GM04504 (cell line): ENCODE measurements around the gene ACTR3.

ENCODE experiments used
- DNase-seq: peaks from one replicate; pipeline ENCODE4 v3.0.0-alpha.2; 2012; ENCODE audit warnings: low read depth

ACTR3 gene

DNA sequence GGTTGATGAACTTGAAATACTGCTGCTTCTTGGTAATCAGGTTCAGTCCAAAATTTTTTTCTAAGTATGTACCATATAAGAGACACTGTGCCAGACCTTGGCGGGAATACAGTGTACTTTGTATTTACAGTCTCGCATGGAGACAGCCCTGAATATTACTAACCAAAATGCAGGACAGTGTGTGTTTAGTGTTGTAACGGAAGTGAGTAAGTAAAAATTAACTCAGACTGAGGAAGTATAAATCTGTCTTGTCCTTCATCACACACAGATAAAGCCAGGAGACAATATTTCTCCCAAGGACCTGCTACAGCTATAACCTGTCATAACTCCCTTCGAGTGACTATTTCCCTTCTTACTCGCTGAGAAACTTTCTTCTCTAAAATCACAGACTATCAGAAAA lies 76.9 kb downstream of the ACTR3 start:
- peak; percentile 28 for DNase-seq

DNA sequence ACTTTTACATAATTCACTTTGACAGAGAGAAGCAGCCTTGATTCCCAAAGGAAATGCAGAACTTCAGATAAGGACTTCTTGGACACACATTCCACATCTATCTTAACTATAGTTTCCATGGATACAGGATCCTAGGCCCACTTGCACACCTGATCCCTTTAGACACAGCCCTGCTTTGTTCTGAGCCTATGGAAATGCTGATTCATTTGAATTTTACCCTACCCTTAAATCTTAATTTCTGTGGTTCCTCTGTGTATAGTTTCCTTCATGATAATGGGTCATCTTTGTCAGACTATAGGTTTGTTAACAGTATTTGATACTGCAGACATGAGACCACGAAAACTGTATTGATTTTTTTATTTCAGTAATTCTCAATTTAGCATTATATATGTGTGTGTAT lies 77.4 kb downstream of the ACTR3 start:
- DNase-seq: no peak

DNA sequence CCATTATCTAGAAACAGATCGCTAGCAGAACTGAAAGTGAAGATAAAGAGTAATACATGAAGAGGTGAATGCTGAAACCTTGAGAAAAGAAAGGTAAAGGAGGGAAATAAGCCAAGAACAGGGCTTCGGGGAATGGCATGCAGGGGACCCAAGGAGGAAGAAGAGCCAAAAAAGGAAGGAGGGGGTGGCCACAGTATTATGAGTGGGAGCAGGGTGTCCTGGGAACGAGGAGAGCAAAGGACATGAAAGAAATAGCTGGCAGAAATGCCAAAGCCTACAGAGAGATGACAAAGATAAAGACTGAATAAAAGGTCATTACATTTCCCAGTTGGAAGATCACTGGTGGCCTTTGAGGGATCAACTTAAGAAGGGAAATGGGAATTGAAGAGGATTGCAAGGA lies 82.9 kb downstream of the ACTR3 start:
- DNase-seq: no peak

DNA sequence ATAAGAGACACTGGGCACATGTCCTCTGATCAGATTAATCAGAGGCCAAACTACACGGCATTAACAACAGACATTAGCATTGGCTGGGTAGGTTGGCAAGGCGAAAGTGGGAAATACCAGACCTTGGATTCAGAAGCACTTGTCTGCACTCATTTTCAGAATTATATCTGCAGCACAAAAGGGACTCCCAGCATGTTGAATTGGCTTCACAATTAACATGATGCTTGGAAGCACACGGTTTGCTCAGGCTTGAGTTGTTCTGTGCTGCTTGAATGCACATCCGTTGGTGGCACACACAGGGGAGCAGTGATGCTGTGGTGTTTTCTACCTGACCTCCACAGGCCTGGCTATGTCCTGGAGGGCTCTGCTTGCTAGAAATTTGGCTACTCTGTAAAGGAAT lies 83.9 kb downstream of the ACTR3 start:
- DNase-seq: no peak

DNA sequence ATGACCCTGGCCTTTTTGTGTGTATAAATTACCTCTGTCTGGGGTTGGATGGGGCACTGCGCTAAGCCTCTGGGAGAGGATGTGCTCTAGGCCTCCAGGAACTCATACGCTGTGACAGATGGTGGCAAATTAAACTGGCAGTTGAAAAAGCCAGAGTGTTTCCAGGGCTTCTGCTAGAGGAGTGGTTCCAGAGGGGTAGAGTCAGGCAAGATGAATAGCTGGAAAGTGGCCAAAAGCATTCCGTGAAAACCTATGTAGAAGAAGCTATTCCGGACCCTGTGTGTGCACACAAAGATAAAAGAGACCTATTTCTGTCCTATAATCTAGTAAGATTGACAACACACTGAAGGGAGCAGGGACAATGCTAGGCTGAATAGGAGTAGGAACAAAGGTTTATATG lies 84.8 kb downstream of the ACTR3 start:
- no peak for DNase-seq

DNA sequence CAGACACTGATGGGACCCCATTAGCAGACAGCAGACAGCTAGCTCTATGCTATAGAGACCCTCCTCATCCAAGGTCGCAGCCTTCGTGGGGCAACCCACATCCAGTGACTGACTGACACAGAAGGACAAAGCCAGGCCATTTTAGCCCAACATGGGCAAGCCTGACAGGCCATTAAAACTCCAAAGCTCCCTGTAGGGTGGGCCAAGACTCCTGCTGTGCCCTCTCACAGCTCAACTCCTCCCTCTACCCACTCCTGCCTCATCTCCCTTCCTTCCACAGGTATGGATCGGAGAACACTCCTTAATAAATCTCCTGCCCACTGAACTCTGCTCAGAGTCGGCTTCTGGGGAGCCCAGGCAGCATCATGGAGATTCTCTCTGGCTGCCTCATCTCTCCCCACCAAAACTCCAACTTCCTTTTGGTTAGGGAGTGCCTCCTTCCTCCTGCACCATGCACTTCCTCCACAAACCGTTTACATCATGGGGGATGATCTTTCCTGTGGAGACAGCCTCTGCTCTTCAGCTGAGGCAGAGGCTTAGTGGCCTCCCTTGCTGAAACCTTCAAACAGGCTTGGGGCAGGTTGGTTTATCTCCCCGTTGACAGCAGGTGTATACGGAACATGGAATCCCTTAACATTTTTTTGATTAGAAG lies 86.5 kb downstream of the ACTR3 start:
- no peak for DNase-seq

DNA sequence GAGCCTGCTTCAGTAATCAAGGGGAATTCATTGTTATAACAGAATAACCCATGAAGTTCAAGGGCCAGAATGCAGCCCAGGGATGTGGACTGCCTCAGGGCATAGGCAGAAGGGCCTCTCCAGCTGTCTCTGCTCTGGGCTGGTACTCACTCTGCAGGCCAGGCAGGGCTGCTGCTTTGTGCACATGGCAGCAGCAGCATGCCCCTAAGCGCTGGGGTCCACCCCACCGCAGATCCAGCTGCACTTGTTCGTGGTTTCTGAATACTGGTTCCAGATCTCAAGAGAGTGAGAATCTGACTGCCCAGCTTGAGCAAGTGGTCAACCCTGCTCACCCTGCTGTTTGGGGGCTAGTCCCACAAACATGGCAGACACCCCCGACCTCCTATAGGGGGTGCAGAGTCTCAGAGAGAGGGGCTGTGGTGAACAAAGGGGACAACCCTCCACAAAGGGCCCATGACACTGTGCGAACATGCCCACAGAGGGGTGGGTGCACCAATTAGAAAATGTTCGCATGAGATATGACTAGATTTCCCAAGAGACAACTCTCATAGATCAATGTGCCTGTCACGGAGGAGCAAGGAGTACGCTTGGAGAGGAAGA lies 87.3 kb downstream of the ACTR3 start:
- DNase-seq: no peak

DNA sequence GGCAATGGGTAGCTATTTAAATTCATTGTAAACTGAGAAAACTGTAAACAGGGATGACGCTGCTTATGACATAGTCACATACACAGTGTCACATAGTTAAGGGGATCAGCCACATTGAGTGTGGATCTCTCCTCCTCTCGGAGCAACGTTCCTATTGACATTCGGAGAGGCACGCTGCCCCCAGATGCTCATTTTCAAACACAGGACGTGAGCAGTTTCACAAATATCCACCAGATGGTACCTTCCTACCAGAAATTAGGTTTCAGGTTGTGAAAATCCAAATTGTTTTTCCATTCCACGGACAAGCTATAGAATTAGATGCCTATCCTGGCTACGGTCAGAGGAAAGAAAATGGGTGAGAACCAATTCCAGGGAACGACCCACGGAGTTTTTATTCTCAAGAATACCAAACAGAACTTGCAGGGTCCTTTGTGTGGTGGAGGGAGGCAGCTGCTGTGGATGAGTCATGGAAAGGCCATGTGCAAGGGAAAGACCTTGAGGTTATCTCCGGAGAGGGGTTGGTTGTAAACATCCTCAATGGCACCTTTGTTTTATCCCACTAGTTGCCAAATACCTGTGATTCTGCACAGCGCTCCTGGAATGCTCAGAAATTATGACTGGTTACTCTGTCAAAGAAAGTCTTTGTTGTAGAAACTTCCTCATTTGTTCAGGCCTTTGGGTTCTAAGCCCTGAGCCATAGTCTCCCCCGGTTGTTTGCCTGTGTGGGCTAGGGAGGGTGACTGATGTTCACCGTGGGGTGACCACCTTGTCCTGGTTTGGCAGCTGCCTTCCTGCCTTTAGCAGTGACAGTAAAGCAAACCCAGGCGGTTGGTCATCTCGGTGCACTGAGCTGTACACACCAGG lies 88.0 kb downstream of the ACTR3 start:
- no peak for DNase-seq

DNA sequence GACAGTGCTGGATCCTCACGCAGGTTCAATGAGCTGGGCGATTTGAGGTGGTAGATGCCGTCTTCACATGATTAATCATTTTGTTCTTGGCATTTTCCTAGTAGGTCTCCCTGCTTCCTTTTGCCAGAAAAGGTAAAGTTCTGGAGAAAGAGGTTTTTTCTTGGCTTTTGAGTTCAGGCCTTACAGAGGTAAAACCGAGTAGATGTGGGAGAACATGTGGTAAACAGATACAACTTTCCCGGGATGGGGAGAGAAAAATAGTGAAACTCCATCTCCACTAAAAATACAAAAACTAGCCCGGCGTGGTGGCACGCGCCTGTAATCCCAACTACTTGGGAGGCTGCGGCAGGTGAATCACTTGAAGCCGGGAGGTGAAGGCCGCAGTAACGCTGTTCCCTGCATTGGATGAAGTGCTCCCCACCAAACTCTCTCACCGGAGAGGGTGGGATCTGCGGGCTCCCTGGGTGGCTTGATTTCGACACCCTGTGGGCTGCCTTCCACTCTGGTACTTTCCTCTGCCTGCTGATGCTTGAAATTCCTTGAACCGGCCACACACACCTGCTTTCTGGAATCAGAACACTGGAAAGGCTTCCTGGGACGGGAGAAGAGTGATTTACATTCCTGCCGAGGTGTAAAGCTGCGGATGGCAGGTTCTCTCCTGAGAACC lies 88.8 kb downstream of the ACTR3 start:
- DNase-seq: no peak

DNA sequence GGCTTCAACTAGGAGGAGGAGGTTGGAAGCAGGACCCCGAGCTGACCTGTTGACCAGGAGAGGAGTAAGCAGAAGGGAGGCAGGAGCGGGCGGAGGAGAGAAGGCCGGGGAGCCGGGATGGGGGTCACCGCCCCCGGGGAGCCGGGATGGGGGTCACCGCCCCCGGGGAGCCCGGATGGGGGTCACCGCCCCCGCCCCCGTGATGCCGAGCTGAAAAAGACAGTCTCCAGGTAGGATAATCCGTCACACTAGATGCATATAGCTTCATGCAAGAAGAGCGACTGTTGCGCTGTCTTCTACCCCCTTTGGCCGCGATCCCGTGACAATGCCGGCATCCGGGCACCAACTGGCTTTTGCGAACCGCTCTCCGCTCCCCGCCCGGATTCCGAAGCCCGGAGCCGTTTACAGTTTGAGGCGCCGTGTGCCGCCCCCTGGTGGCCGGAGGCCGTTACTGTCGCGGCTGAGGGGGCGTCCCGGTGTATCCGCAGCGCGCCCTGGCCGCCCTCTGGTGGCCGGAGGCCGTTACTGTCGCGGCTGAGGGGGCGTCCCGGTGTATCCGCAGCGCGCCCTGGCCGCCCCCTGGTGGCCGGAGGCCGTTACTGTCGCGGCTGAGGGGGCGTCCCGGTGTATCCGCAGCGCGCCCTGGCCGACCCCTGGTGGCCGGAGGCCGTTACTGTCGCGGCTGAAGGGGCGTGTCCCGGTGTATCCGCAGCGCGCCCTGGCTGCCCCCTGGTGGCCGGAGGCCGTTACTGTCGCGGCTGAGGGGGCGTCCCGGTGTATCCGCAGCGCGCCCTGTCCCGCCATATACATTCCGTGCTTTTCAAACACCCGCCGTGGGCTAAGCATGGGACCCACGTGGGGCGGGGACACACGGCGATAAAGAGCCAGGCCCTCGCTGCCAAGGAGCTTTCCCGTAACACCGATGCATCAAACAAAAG lies 89.6 kb downstream of the ACTR3 start:
- no peak for DNase-seq

DNA sequence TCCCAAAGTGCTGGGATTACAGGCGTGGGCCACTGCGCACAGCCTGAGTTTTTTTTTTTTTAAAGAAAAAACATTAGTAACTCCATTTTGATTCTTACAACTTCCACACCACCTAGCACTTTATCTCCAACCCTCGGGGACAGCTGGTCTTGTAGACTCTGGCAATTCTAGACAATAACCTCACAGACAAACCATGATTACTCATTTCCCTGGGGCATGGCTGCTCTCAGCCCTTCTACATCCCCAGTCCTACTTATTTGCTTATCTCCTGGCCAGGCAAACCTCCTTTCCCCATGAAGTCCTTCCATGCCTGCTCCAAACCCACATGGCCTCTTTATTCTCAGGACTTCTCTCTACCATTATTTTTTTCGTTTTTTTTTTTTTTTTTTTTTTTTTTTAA lies 91.1 kb downstream of the ACTR3 start:
- DNase-seq: no peak

DNA sequence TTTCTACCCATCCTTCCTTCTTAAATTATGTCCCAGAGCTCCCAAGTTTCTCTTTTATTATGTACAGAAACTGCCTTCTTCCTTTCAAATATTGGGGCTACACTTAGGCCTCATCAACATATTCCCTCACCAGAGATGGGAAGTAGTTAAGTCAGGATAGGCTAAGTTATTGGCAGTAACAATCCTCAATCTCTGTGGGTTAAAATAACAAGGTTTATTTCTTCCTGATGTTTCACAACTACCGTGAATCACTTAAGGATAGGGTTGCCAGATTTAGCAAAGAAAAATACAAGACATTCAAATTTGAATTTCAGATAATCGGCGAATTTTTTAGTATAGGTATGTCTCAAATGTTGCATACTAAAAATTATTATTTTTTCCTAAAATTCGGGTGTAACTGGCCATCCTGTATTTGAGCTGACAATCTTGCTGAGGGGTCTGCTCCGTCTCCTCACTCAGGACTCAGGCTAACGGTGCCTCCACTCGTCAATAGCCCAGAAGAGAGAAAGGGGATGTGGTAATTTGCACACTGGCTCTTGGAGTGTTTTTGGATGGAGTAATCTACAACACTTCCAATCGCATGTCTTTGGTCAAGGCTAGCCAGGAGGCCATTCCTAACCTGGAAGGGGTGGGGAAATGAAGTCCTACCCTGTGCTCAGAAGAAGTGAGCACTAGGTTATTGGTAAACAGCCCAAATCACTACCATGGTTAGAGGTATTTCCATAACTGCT lies 91.7 kb downstream of the ACTR3 start:
- no peak for DNase-seq

DNA sequence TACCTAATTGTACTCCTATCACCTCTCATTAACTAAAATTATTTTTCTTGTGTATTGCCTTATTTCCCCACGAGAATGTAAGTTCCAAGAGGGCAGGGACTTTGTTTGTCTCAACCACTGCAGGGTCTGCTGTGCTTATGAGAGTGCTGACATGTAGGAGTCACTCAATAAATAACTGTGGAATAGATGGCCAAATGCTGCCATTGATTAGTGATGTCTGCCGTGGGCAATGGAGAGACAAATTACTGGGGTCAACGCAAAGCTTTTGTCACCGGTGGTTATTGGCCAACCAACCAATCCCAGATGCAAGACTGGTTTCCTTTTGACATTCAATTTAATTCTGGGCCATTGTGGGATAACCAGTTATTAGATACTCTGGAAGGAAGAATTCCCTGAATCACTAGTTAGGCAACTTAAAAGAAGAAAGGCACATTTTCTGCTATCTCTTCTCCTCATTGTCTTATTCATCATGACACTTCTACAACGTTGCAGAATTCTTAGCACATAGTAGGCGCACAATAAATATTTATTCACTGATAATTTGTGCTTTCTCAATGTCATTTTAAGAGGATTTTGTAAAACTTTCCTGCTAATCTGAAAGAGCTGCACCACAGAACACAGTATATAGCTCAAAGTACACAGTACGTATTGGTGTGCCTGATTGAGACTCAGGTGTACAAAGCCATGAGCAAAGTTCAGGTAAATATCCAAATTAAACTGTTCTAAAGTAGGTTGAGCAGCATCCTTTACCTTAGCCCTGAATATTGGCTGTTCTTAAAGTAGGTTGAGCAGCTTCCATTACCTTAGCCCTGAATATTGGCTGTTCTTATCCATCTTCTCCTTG lies 95.9 kb downstream of the ACTR3 start:
- no peak for DNase-seq

DNA sequence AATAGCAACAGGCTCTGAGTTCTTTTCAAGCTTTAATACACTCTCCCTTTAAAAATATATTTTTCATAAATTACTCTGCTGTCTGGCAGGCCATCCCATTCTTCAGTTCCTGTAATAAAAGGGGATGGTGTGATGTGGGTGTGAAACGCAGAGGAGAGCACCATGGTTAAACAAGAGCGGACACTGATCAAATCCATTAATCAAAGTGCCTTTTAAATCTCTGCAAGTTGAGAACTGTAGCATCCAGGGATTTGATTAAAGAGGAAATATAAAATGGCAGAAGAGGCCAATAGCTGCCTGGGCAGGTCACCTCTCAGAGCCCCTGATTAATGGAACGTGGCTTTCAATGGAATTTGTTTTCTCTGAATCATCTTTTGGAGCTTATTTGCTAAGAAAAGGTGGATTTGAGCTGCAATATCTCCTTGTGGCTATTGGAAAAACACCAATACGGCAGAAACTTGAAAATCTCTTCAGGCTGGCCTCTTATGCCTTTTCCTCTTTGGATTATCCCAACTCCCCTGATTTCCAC lies 96.9 kb downstream of the ACTR3 start:
- no peak for DNase-seq

DNA sequence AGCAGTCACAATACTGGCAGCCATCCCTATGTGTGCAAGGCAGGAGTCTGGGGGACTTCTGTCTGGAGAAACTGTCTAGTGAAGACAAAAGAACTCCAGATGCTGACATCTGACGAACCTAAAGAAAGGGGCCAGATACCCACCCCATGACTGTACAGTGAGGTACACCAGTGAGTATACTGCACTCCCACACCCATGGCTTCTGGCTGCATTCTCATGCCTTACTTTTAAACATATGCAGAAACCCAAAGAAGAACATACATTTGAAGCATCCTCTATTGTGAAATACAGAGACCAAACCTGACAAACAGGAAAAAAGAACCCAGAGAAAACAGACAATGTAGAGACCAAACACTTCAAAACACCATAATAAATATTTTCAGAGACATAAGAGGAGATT lies 102.2 kb downstream of the ACTR3 start:
- no peak for DNase-seq

DNA sequence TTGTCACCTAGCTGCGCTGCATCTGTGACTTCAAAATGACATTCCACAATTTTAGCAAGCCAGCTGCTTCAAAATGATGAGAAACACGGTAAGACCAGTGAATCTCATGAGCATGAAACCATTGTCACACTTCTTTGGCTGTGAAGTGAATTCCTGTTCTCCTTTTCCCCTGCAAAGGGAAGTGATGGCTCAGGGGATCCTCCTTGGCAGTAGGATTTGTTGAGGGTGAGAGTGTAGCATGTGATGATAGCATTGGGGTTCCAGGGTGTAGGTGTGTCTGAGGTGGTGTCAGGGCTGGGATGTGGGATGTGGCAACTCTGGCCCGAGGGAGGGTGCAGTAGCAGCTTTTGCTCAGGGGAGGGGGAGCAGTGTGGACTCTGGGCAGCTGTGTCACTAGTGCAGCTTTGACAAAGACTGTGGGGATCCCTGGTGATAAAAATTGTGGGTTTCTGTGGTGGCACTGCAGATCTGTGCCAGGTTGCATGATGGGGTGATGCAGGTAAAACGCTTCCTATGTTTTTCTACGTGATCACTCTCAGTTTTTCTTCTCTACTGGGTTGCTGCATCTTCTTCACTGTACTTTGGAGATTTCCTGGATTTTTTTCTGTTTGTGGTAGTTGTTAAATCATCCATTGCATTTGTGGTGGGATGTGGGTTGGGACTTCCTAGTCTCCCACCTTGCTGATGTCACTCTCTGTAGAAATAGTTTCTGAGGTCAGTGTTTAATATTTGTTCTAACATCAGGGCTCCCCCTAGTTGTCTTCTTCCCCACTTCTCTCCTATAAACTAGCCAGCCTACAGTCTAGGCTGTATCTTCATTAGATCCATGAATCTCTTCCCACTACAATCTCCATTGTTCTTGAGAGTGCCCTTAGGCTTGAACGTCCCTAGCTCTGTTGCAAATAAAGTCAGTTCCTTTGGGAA lies 107.0 kb downstream of the ACTR3 start:
- DNase-seq: no peak

DNA sequence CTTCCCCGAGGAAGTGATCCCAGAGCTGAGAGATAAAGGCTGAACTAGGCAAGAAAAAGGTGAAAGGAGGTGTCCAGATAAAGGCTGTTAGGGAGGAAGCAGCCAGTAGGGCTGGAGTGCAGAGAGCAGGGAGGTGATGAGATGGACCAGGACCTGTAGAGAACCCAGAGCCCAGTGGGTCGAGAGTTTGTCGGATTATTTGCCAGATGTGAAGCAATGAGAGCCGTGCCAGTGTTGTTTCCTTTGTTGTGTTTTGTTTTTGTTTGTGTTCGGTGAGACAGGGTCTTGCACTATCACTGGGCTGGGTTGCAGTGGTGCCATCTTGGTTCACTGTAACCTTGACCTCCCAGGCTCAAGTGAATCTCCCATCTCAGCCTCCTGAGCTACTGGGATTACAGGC lies 111.3 kb downstream of the ACTR3 start:
- DNase-seq: no peak

DNA sequence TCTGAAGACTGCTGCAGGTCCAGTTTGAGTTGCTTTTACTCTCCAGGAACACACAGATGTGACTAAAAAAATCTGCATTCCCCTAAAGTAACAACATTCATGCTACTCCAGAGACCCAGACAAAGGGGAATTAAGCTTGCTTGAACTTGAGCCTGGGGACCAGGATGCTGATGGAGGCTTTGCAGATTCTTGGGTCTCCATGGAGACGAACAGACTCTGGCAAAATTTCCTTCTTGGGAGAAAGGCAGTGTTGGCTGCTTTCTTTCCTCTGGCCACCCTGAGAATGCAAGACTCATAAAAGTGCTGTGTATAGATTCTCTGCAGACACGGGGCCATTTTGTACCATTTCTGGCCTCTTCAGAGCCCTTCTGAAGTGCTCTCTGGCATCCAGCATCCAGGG lies 112.0 kb downstream of the ACTR3 start:
- DNase-seq: no peak
